Endothelial cell (in vitro differentiated cells): Measurements from ENCODE around the gene PTPN11. TPM values are rescaled to one million over a fixed set of nuclear protein-coding genes. Genes with fewer than 3 reads are reported as not detected.
A peak's percentile ranks its signal among the peaks of the same experiment; 100 is the strongest.
"Not testable (repeated sequence)": the region's sequence is repeated elsewhere in the genome, so short reads cannot be mapped to it uniquely, and the experiment has no call there.

Experiments
- DNase-seq: peaks from one replicate; pipeline ENCODE4 v3.0.0; 2021; ENCODE audit warnings: low spot score
- H3K27ac Mint-ChIP-seq: one replicate; pipeline ENCODE4 v1.8.0; 2021; ENCODE audit warnings: mixed read lengths, inconsistent platforms; ENCODE audit not compliant: unreplicated experiment
- H3K27me3 Mint-ChIP-seq: one replicate; pipeline ENCODE4 v1.8.0; 2021; ENCODE audit warnings: mild to moderate bottlenecking, moderate library complexity, mixed read lengths, inconsistent platforms; ENCODE audit not compliant: unreplicated experiment
- H3K36me3 Mint-ChIP-seq: one replicate; pipeline ENCODE4 v1.8.0; 2021; ENCODE audit warnings: mild to moderate bottlenecking, low read depth, mixed read lengths, inconsistent platforms; ENCODE audit not compliant: unreplicated experiment
- H3K4me1 Mint-ChIP-seq: one replicate; pipeline ENCODE4 v1.8.0; 2021; ENCODE audit warnings: mild to moderate bottlenecking, mixed read lengths, inconsistent platforms; ENCODE audit not compliant: unreplicated experiment
- H3K4me3 Mint-ChIP-seq: one replicate; pipeline ENCODE4 v1.8.0; 2021; ENCODE audit warnings: mild to moderate bottlenecking, mixed read lengths, inconsistent platforms; ENCODE audit not compliant: unreplicated experiment
- H3K9me3 Mint-ChIP-seq: one replicate; pipeline ENCODE4 v1.8.0; 2021; ENCODE audit warnings: mixed read lengths, inconsistent platforms; ENCODE audit not compliant: unreplicated experiment
- CTCF ChIP-seq: fragments of 200-600 bp; sonication (generic); IDR thresholded peaks from one replicate; pipeline ENCODE4 v1.5.0; 2021; ENCODE audit warnings: antibody characterized with exemption; ENCODE audit not compliant: unreplicated experiment
- total RNA-seq: library from RNA; stranded (reverse); fragmentation: NEBNext Ultra II Directional; extraction: Animal tissue kit (Norgen Biotek cat#: 25700); gene quantifications from one replicate; pipeline ENCODE4 v1.2.1, GENCODE V29; 2021; ENCODE audit not compliant: unreplicated experiment

PTPN11 gene
- total RNA-seq, 1 donor from 2014 or later, result 97.8 TPM

- Mint-ChIP-seq H3K27me3 (peaks cover 5% of the 10 kb centered on the region), H3K4me1 (peaks cover 18% of the 10 kb centered on the region), H3K27ac (no peak overlapping the region), H3K4me3 (peak overlapping the region; percentile 96), H3K9me3 (no peaks in the 10 kb centered on the region), H3K36me3 (peaks cover 5% of the 10 kb centered on the region)
- no peak for TF ChIP-seq CTCF
- DNase-seq, result no peak
Observed at GRCh38 chr12:112382866-112383265, 35.9 kb upstream of the PTPN11 start.

GRCh38 chr12:112386726-112387125 is 32.0 kb upstream of the PTPN11 start:
- TF ChIP-seq CTCF, result no peak
- Mint-ChIP-seq H3K4me1 (peaks cover 4% of the 10 kb centered on the region), H3K27ac (no peak overlapping the region), H3K27me3 (peaks cover 2% of the 10 kb centered on the region), H3K36me3 (peaks cover 5% of the 10 kb centered on the region), H3K4me3 (no peak overlapping the region), H3K9me3 (no peaks in the 10 kb centered on the region)
- DNase-seq, result no peak

- no peaks in the 10 kb centered on the region for H3K9me3 Mint-ChIP-seq
- H3K36me3 Mint-ChIP-seq, result no peaks in the 10 kb centered on the region
- H3K4me3 Mint-ChIP-seq, result no peak overlapping the region
- H3K27ac Mint-ChIP-seq, result no peak overlapping the region
- no peak for TF ChIP-seq CTCF
- DNase-seq, result no peak
- H3K4me1 Mint-ChIP-seq, result no peaks in the 10 kb centered on the region
- no peaks in the 10 kb centered on the region for H3K27me3 Mint-ChIP-seq
Observed at GRCh38 chr12:112389228-112389627, 29.5 kb upstream of the PTPN11 start.

GRCh38 chr12:112389922-112390654 is 28.7 kb upstream of the PTPN11 start:
- H3K4me3 Mint-ChIP-seq, H3K9me3 Mint-ChIP-seq, DNase-seq, H3K36me3 Mint-ChIP-seq, H3K27me3 Mint-ChIP-seq, H3K27ac Mint-ChIP-seq, H3K4me1 Mint-ChIP-seq: not testable (repeated sequence)

- no peaks in the 10 kb centered on the region for H3K27me3 Mint-ChIP-seq
- no peaks in the 10 kb centered on the region for H3K9me3 Mint-ChIP-seq
- no peak for DNase-seq
- no peak overlapping the region for H3K4me3 Mint-ChIP-seq
- no peaks in the 10 kb centered on the region for H3K36me3 Mint-ChIP-seq
- H3K4me1 Mint-ChIP-seq, result no peaks in the 10 kb centered on the region
- no peak for TF ChIP-seq CTCF
- no peak overlapping the region for H3K27ac Mint-ChIP-seq
Observed at GRCh38 chr12:112393328-112393727, 25.4 kb upstream of the PTPN11 start.
